Lower leg skin (tissue), 4 donors: ENCODE measurements around the gene A1CF. TPM values are rescaled to one million over a fixed set of nuclear protein-coding genes. Genes with fewer than 3 reads are reported as not detected.

Experiments
- DNase-seq, 2 donors: peaks; one replicate each; pipeline ENCODE4 v3.0.0-alpha.2; 2019; ENCODE audit warnings: low spot score in 2 of 2
- H3K4me3 ChIP-seq: fragments of 200-600 bp; sonication (generic); 2 replicates; pipeline ENCODE4 v1.5.1; 2017; ENCODE audit warnings: mild to moderate bottlenecking, low read depth; ENCODE audit not compliant: poor library complexity, severe bottlenecking
- CTCF ChIP-seq, 3 donors: fragments of 450-650 bp; IDR thresholded peaks; one replicate each; pipeline ENCODE4 v1.5.1; 2016; ENCODE audit warnings: antibody characterized with exemption in 3 of 3, mild to moderate bottlenecking in 3 of 3, moderate library complexity in 2 of 3
- POLR2A ChIP-seq, 2 donors: fragments of 450-650 bp; IDR thresholded peaks; one replicate each; pipeline ENCODE4 v1.6.1; 2016 to 2017; ENCODE audit warnings: antibody characterized with exemption in 2 of 2, mild to moderate bottlenecking in 1 of 2, moderate library complexity in 1 of 2
- WGBS, 2 donors: methylation state at CpG; one replicate each; pipeline ENCODE4 v1.1.5; 2018; 5-methylcytosine and 5-hydroxymethylcytosine counted together
- intact Hi-C: fragments of 100-400 bp; cut with DNase I; formaldehyde crosslinking; loops from one replicate; pipeline ENCODE4 v1.15.0; 2023; ENCODE audit warnings: low total_unique reads
- total RNA-seq, 4 donors: library from RNA; depleted of rRNA; stranded (reverse); fragments of >200 nt; gene quantifications; one replicate each; pipeline ENCODE4 v1.1.0, GENCODE V29; 2016

A1CF gene
- total RNA-seq, 4 donors from 2014 or later, result not detected

GRCh38 chr10:50837095-50837494 is 48.3 kb downstream of the A1CF start:
- intact Hi-C loops, result no loop called here
- DNase-seq, result no peak
- WGBS, 2 donors, result 77 to 95% methylated on average over 1 of the region's 1 CpG
- no peak for TF ChIP-seq CTCF (IDR thresholded peaks at IDR 0.05)
- TF ChIP-seq POLR2A (IDR thresholded peaks at IDR 0.05), result no peak
- H3K4me3 ChIP-seq, result no peak overlapping the region

GRCh38 chr10:50832171-50832751 is 53.2 kb downstream of the A1CF start:
- intact Hi-C loops, result no loop called here
- 62 to 65% methylated on average over 3 of the region's 3 CpGs for WGBS, 2 donors
- no peak for DNase-seq
- H3K4me3 ChIP-seq, result no peak overlapping the region
- TF ChIP-seq CTCF (IDR thresholded peaks at IDR 0.05) (no peak), POLR2A (IDR thresholded peaks at IDR 0.05) (no peak)

- intact Hi-C loops, result no loop called here
- 89 to 98% methylated on average over 1 of the region's 1 CpG for WGBS, 2 donors
- TF ChIP-seq CTCF (IDR thresholded peaks at IDR 0.05), result no peak
- no peak for TF ChIP-seq POLR2A (IDR thresholded peaks at IDR 0.05)
- DNase-seq, result no peak
- H3K4me3 ChIP-seq, result no peak overlapping the region
Measured at GRCh38 chr10:50830066-50830465, 55.4 kb downstream of the A1CF start.

GRCh38 chr10:50824782-50825181 is 60.6 kb downstream of the A1CF start:
- no peak for DNase-seq
- H3K4me3 ChIP-seq, result no peak overlapping the region
- intact Hi-C loops, result no loop called here
- WGBS, 2 donors, result 54 to 95% methylated on average over 1 of the region's 1 CpG
- no peak for TF ChIP-seq POLR2A (IDR thresholded peaks at IDR 0.05)
- no peak for TF ChIP-seq CTCF (IDR thresholded peaks at IDR 0.05)

- intact Hi-C loops, result no loop called here
- 48 to 57% methylated on average over 4 of the region's 4 CpGs for WGBS, 2 donors
- TF ChIP-seq POLR2A (IDR thresholded peaks at IDR 0.05), result no peak
- no peak for TF ChIP-seq CTCF (IDR thresholded peaks at IDR 0.05)
- no peak overlapping the region for H3K4me3 ChIP-seq
- DNase-seq, result no peak
Measured at GRCh38 chr10:50823789-50824188, 61.6 kb downstream of the A1CF start.

- DNase-seq, result no peak
- WGBS, 2 donors, result 84 to 87% methylated on average over 7 of the region's 7 CpGs
- intact Hi-C loops, result no loop called here
Measured at GRCh38 chr10:50809596-50809995, 75.8 kb downstream of the A1CF start.

More at GRCh38 chr10:50809596-50809995, 75.8 kb downstream of the A1CF start:
- no peak overlapping the region for H3K4me3 ChIP-seq
- TF ChIP-seq CTCF (IDR thresholded peaks at IDR 0.05) (no peak), POLR2A (IDR thresholded peaks at IDR 0.05) (no peak)
